NT2/D1 (cell line): ENCODE results near the gene AIG1.

Source experiments
- DNase-seq: peaks from one replicate; pipeline ENCODE4 v3.0.0-alpha.2; 2011; ENCODE audit warnings: low read depth, low spot score
- H3K27me3 ChIP-seq: 2 replicates; pipeline ENCODE4 v1.6.0; 2011; ENCODE audit warnings: mild to moderate bottlenecking; ENCODE audit not compliant: insufficient read length, insufficient read depth
- H3K36me3 ChIP-seq: 2 replicates; pipeline ENCODE4 v1.6.1; 2011; ENCODE audit warnings: mild to moderate bottlenecking, low read length, mixed read lengths; ENCODE audit not compliant: insufficient read depth, insufficient read length
- H3K4me1 ChIP-seq: 2 replicates; pipeline ENCODE4 v1.5.1; 2011; ENCODE audit not compliant: insufficient read depth, insufficient read length
- H3K4me3 ChIP-seq: 2 replicates; pipeline ENCODE4 v1.5.1; 2011; ENCODE audit warnings: low read depth; ENCODE audit not compliant: insufficient read length
- H3K9ac ChIP-seq: 2 replicates; pipeline ENCODE4 v1.6.0; 2011; ENCODE audit warnings: low read depth; ENCODE audit not compliant: insufficient read length
- H3K9me3 ChIP-seq: 2 replicates; pipeline ENCODE4 v1.5.1; 2011; ENCODE audit warnings: mild to moderate bottlenecking, low read length; ENCODE audit not compliant: insufficient read depth
- SUZ12 ChIP-seq: IDR thresholded peaks from 2 replicates; pipeline ENCODE4 v1.6.1; 2011; ENCODE audit not compliant: insufficient read length, insufficient read depth; ENCODE audit errors: extremely low read depth
- YY1 ChIP-seq: IDR thresholded peaks from 2 replicates; pipeline ENCODE4 v1.6.1; 2011; ENCODE audit not compliant: insufficient read length, insufficient read depth
- ZNF274 ChIP-seq: IDR thresholded peaks from 2 replicates; pipeline ENCODE4 v1.6.1; 2011; ENCODE audit warnings: mild to moderate bottlenecking, low read depth, low read length

AIG1 gene

GRCh38 chr6:143123941-143124340, 63.3 kb downstream of the AIG1 start:
- no peak overlapping the region for H3K4me3 ChIP-seq
- H3K27me3 ChIP-seq = no peaks in the 10 kb centered on the region
- H3K4me1 ChIP-seq = no peaks in the 10 kb centered on the region
- no peaks in the 10 kb centered on the region for H3K36me3 ChIP-seq
- no peak for DNase-seq
- H3K9ac ChIP-seq = no peak overlapping the region
- TF ChIP-seq SUZ12 (no peak), ZNF274 (no peak), YY1 (no peak)
- H3K9me3 ChIP-seq = 0 out of 2 replicates have a peak, but pooled peaks cover 6% of the 10 kb centered on the region

GRCh38 chr6:143125455-143125854, 64.8 kb downstream of the AIG1 start:
- Histone ChIP-seq H3K27me3 (no peaks in the 10 kb centered on the region), H3K9me3 (peaks cover 4% of the 10 kb centered on the region; the same call in 1 of the 2 replicates), H3K4me3 (no peak overlapping the region), H3K4me1 (no peaks in the 10 kb centered on the region), H3K9ac (no peak overlapping the region), H3K36me3 (no peaks in the 10 kb centered on the region)
- no peak for TF ChIP-seq ZNF274
- no peak for TF ChIP-seq YY1
- no peak for DNase-seq

GRCh38 chr6:143125864-143126573, 65.3 kb downstream of the AIG1 start:
- no peaks in the 10 kb centered on the region for H3K4me1 ChIP-seq
- H3K27me3 ChIP-seq = no peaks in the 10 kb centered on the region
- H3K9ac ChIP-seq = no peak overlapping the region
- no peak for DNase-seq
- H3K36me3 ChIP-seq = no peaks in the 10 kb centered on the region
- H3K9me3 ChIP-seq = peaks cover 9% of the 10 kb centered on the region; the same call in 1 of the 2 replicates
- TF ChIP-seq SUZ12 = no peak
- TF ChIP-seq ZNF274 = no peak
- no peak for TF ChIP-seq YY1
- H3K4me3 ChIP-seq = no peak overlapping the region

GRCh38 chr6:143126574-143126941, 65.9 kb downstream of the AIG1 start:
- TF ChIP-seq SUZ12 (no peak), YY1 (no peak), ZNF274 (no peak)

GRCh38 chr6:143127941-143128680, 67.4 kb downstream of the AIG1 start:
- no peak for DNase-seq
- no peak for TF ChIP-seq SUZ12
- TF ChIP-seq ZNF274 = no peak
- TF ChIP-seq YY1 = no peak
- H3K9ac ChIP-seq = no peak overlapping the region

More at GRCh38 chr6:143126574-143126941, 65.9 kb downstream of the AIG1 start:
- DNase-seq = no peak
- Histone ChIP-seq H3K9me3 (peaks cover 14% of the 10 kb centered on the region; the same call in 1 of the 2 replicates), H3K9ac (no peak overlapping the region), H3K27me3 (no peaks in the 10 kb centered on the region), H3K4me1 (no peaks in the 10 kb centered on the region), H3K36me3 (no peaks in the 10 kb centered on the region), H3K4me3 (no peak overlapping the region)

GRCh38 chr6:143128681-143129015, 68.0 kb downstream of the AIG1 start:
- no peak overlapping the region for H3K4me3 ChIP-seq
- TF ChIP-seq YY1 (no peak), SUZ12 (no peak), ZNF274 (no peak)
- H3K9ac ChIP-seq = no peak overlapping the region
- H3K27me3 ChIP-seq = no peaks in the 10 kb centered on the region
- no peak for DNase-seq
- no peaks in the 10 kb centered on the region for H3K4me1 ChIP-seq
- no peaks in the 10 kb centered on the region for H3K36me3 ChIP-seq
- H3K9me3 ChIP-seq = peaks cover 17% of the 10 kb centered on the region; the same call in 1 of the 2 replicates

More at GRCh38 chr6:143127941-143128680, 67.4 kb downstream of the AIG1 start:
- no peak overlapping the region for H3K4me3 ChIP-seq
- no peaks in the 10 kb centered on the region for H3K36me3 ChIP-seq
- no peaks in the 10 kb centered on the region for H3K4me1 ChIP-seq
- no peaks in the 10 kb centered on the region for H3K27me3 ChIP-seq
- H3K9me3 ChIP-seq = peaks cover 17% of the 10 kb centered on the region; the same call in 1 of the 2 replicates

GRCh38 chr6:143130928-143131327, 70.2 kb downstream of the AIG1 start:
- no peaks in the 10 kb centered on the region for H3K27me3 ChIP-seq
- no peaks in the 10 kb centered on the region for H3K4me1 ChIP-seq
- H3K9me3 ChIP-seq = peaks cover 17% of the 10 kb centered on the region; the same call in 1 of the 2 replicates
- no peak overlapping the region for H3K4me3 ChIP-seq
- no peak overlapping the region for H3K9ac ChIP-seq
- DNase-seq = no peak
- TF ChIP-seq ZNF274 (no peak), YY1 (no peak), SUZ12 (no peak)
- H3K36me3 ChIP-seq = no peaks in the 10 kb centered on the region
